Lung (tissue), 12 donors: Measurements from ENCODE around the gene CACNG3. TPM values are rescaled to one million over a fixed set of nuclear protein-coding genes. Genes with fewer than 3 reads are reported as not detected.

Experiments
- ATAC-seq: fragments of 200-7000 bp; cut with Tn5 transposase; one replicate; pipeline ENCODE4 v1.9.1; 2020; ENCODE audit warnings: moderate number of reproducible peaks; ENCODE audit not compliant: insufficient read depth, low FRiP score
- DNase-seq, 3 donors: peaks; one replicate each; pipeline ENCODE4 v3.0.0-alpha.2; 2013 to 2017
- H3K27ac ChIP-seq, 2 donors: one replicate each; pipeline ENCODE4 v1.5.1; 2013; ENCODE audit warnings: mild to moderate bottlenecking in 2 of 2, moderate library complexity in 2 of 2, control low read depth in 1 of 2, inconsistent platforms in 1 of 2, low read depth in 1 of 2, low read length in 1 of 2
- H3K27me3 ChIP-seq, 3 donors: one replicate each; pipeline ENCODE4 v1.5.1; 2013; ENCODE audit warnings: low read length in 2 of 3; ENCODE audit not compliant: control insufficient read depth in 3 of 3, insufficient read depth in 3 of 3
- H3K36me3 ChIP-seq, 4 donors: one replicate each; pipeline ENCODE4 v1.5.1; 2013; ENCODE audit warnings: low read length in 4 of 4, mild to moderate bottlenecking in 1 of 4, moderate library complexity in 1 of 4; ENCODE audit not compliant: control insufficient read depth in 4 of 4, insufficient read depth in 4 of 4
- H3K4me1 ChIP-seq, 5 donors: one replicate each; pipeline ENCODE4 v1.5.1; 2013; ENCODE audit warnings: low read length in 5 of 5, mild to moderate bottlenecking in 2 of 5, moderate library complexity in 1 of 5; ENCODE audit not compliant: control insufficient read depth in 5 of 5, insufficient read depth in 5 of 5
- H3K4me3 ChIP-seq: one replicate; pipeline ENCODE4 v1.5.1; 2013; ENCODE audit warnings: mild to moderate bottlenecking, control low read depth, moderate library complexity
- H3K9ac ChIP-seq, 2 donors: one replicate each; pipeline ENCODE4 v1.5.1; 2013; ENCODE audit warnings: low read length in 2 of 2, control low read depth in 1 of 2; ENCODE audit not compliant: insufficient read depth in 1 of 2
- H3K9me3 ChIP-seq, 4 donors: one replicate each; pipeline ENCODE4 v1.5.1; 2013; ENCODE audit warnings: low read length in 3 of 4, mild to moderate bottlenecking in 1 of 4, moderate library complexity in 1 of 4; ENCODE audit not compliant: control insufficient read depth in 4 of 4, insufficient read depth in 3 of 4
- WGBS, 2 donors: extraction: QIAGEN DNeasy Blood & Tissue Kit; methylation state at CpG; one replicate each; pipeline ENCODE4 v1.1.7; 2013; 5-methylcytosine and 5-hydroxymethylcytosine counted together
- polyA plus RNA-seq, 2 donors: library from polyadenylated mRNA; stranded (reverse); fragments of 200-250 nt; gene quantifications; one replicate each; pipeline ENCODE4 v1.2.1, GENCODE V29; 2013
- total RNA-seq, 2 donors: library from RNA; depleted of rRNA in 1 of 2; stranded (reverse); fragments of >200 nt in 1 of 2; gene quantifications; one replicate each; pipeline ENCODE4 v1.2.1, GENCODE V29; 2014 to 2021
- TF ChIP-seq, protein P1 (sequence below): IDR thresholded peaks from 2 replicates; pipeline ENCODE4 v1.5.1; 2012; ENCODE audit warnings: mild to moderate bottlenecking; ENCODE audit errors: control extremely low read depth, extremely low read depth
- donor health status: control.
- donor health status: control.
- donor health status: Bipolar disorder and iron deficiency.
- donor health status: healthy.
- donor health status: DM: yes; HTN: yes; CAD: no.

The CACNG3 gene
- total and polyA plus RNA-seq, 4 donors: not detected

DNA sequence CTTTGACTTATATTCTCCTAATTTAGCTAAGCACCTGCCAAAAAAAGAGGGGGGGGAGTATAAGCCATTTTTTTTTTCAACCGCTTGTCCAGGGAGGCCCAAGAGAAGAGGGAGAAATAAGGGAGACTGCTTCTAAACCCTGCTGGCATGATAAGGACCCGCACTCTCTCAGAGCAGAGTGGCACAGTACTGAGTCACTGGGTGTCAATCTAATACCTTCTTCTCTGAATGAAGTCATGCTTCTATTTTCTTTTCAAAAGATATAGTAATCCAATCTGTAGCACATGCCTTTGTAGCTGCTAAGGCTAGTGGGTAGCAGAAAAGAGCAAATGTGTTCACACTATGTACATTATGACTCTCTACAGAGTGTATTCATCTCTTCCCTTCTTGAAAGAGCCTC lies 34.9 kb upstream of the CACNG3 start:
- no peak for ATAC-seq
- TF ChIP-seq, protein P1, sequence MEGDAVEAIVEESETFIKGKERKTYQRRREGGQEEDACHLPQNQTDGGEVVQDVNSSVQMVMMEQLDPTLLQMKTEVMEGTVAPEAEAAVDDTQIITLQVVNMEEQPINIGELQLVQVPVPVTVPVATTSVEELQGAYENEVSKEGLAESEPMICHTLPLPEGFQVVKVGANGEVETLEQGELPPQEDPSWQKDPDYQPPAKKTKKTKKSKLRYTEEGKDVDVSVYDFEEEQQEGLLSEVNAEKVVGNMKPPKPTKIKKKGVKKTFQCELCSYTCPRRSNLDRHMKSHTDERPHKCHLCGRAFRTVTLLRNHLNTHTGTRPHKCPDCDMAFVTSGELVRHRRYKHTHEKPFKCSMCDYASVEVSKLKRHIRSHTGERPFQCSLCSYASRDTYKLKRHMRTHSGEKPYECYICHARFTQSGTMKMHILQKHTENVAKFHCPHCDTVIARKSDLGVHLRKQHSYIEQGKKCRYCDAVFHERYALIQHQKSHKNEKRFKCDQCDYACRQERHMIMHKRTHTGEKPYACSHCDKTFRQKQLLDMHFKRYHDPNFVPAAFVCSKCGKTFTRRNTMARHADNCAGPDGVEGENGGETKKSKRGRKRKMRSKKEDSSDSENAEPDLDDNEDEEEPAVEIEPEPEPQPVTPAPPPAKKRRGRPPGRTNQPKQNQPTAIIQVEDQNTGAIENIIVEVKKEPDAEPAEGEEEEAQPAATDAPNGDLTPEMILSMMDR: no peak
- Histone ChIP-seq H3K36me3 (peaks cover 0 to 17% (median 0%) of the 10 kb centered on the region in 4 donors), H3K4me3 (no peak overlapping the region), H3K27ac (no peak overlapping the region), H3K27me3 (no peaks in the 10 kb centered on the region), H3K9me3 (peaks cover 0 to 6% (median 1%) of the 10 kb centered on the region in 4 donors), H3K9ac (no peak overlapping the region), H3K4me1 (no peaks in the 10 kb centered on the region)
- 94 to 98% methylated on average over 2 of the region's 2 CpGs for WGBS, 2 donors
- no peak for DNase-seq

DNA sequence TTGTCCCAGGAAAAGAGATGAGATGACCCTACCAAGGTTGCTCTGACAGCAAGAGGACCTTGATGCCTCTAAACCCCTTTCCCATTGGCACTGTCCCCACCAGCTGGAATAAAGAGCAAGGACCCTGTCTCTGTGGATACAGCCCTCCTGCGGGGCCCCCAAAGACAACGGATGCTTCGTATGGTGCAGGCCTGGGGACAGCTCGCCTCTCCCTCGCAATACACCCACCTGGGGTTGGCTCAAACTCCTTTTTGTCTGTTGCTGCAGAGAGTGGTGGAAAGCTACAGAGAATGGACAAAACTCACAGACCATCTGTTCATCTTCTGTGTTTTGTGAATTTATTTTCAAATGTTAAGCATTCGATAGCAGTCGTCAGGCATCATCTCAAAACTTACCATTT lies 27.6 kb upstream of the CACNG3 start:
- Histone ChIP-seq H3K4me1 (no peaks in the 10 kb centered on the region), H3K9ac (no peak overlapping the region), H3K4me3 (no peak overlapping the region), H3K27ac (no peak overlapping the region), H3K27me3 (no peaks in the 10 kb centered on the region), H3K36me3 (no peaks in the 10 kb centered on the region), H3K9me3 (peaks cover 0 to 3% (median 1%) of the 10 kb centered on the region in 4 donors)
- no peak for DNase-seq
- TF ChIP-seq, protein P1: no peak
- WGBS, 2 donors: 86 to 92% methylated on average over 7 of the region's 7 CpGs
- no peak for ATAC-seq

DNA sequence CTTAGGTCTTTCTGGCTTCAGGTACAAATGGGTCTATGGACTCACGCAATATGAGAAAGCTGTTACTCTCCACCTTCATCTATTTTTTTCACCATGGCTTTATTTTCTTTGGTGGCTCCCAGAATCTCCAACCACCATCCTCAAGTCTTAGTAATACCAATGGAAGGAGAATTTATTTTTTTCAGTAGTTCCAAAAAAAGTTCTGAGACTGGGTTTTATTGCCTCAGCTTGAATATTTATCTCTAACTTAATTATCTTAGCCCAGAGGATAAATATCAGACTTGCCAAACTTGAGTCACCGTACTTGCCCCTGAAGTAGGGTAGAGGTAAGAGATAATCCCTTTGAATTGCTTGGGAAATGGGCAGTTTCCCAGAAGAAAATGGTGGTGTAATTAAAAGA lies 23.2 kb upstream of the CACNG3 start:
- ATAC-seq (no peak), DNase-seq (no peak)
- Histone ChIP-seq H3K9ac (no peak overlapping the region), H3K4me1 (no peaks in the 10 kb centered on the region), H3K9me3 (peaks cover 0 to 5% (median 3%) of the 10 kb centered on the region in 4 donors), H3K36me3 (no peaks in the 10 kb centered on the region), H3K4me3 (no peak overlapping the region), H3K27me3 (no peaks in the 10 kb centered on the region), H3K27ac (no peak overlapping the region)
- WGBS, 2 donors: 85 to 91% methylated on average over 2 of the region's 2 CpGs
- TF ChIP-seq, protein P1: no peak

DNA sequence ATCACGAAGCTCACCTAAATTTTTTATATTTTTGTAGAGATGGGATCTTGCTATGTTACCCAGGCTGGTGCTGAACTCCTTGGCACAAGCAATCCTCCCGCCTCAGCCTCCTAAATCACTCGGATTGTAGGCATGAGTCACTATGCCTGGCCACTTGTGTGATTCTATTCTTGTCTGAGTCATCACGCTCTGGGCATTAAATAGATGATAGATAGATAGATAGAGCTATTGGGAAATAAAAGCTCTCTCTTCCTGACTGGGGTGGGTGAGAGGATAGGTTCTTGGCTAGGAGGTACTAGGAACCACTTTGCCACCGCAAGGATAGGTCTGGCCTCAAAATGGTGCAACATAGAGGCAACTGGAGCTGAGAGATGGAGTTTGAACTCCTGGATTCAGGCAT lies 21.4 kb upstream of the CACNG3 start:
- Histone ChIP-seq H3K9me3 (peaks cover 0 to 7% (median 3%) of the 10 kb centered on the region in 4 donors), H3K27ac (no peak overlapping the region), H3K27me3 (no peaks in the 10 kb centered on the region), H3K4me3 (no peak overlapping the region), H3K4me1 (no peaks in the 10 kb centered on the region), H3K9ac (no peak overlapping the region), H3K36me3 (no peaks in the 10 kb centered on the region)
- no peak for ATAC-seq
- 77 to 89% methylated on average over 5 of the region's 5 CpGs for WGBS, 2 donors
- TF ChIP-seq, protein P1: no peak
- DNase-seq: no peak
